GM19099 (cell line): Measurements from ENCODE around the gene DAZ3.
"Not testable (repeated sequence)": the region's sequence is repeated elsewhere in the genome, so short reads cannot be mapped to it uniquely, and the experiment has no call there.

Source experiments
- POLR2A ChIP-seq: IDR thresholded peaks from 3 replicates; pipeline ENCODE4 v1.6.1; 2011; ENCODE audit warnings: low read depth; ENCODE audit not compliant: insufficient read length; ENCODE audit errors: extremely low read depth

Gene DAZ3

GRCh38 chrY:24813293-24813692, at the start of gene DAZ3:
TSS of gene DAZ3 (minus strand) at chrY:24813393. CDS start at chrY:24813185, 208 bp downstream.
- not testable (repeated sequence) for TF ChIP-seq POLR2A

GRCh38 chrY:24833619-24834018, 20.4 kb upstream of the DAZ3 start, which contains the start of gene DAZ4:
TSS of gene DAZ4 (plus strand) at chrY:24833919. CDS start at chrY:24834127, 208 bp downstream.
- not testable (repeated sequence) for TF ChIP-seq POLR2A
